Upper lobe of left lung (tissue), 4 donors: ENCODE results near the gene STK10.

Experiments
- CTCF ChIP-seq, 6 experiments: fragments of 450-650 bp in 4 of 6; fragments of 200-600 bp in 2 of 6; sonication (generic) in 2 of 6; IDR thresholded peaks; one replicate each; pipeline ENCODE4 v1.5.1; 2016 to 2019; ENCODE audit warnings: antibody characterized with exemption in 6 of 6
- EP300 ChIP-seq, 4 donors: sonication (generic); formaldehyde crosslinking; IDR thresholded peaks; one replicate each; pipeline ENCODE4 v1.5.1; 2017; ENCODE audit warnings: antibody characterized with exemption in 4 of 4, control low read depth in 2 of 4
- POLR2AphosphoS5 ChIP-seq, 2 donors: sonication (generic); formaldehyde crosslinking; IDR thresholded peaks; one replicate each; pipeline ENCODE4 v1.5.1; 2017; ENCODE audit warnings: antibody characterized with exemption in 2 of 2

GRCh38 chr5:172165465-172165864, 22.6 kb downstream of the STK10 start:
- TF ChIP-seq CTCF (IDR thresholded peaks at IDR 0.05) (no peak), EP300 (IDR thresholded peaks at IDR 0.05) (no peak), POLR2AphosphoS5 (IDR thresholded peaks at IDR 0.05) (no peak)
